ENCODE data around the gene KLHDC10. TPM values are rescaled to one million over a fixed set of nuclear protein-coding genes. Genes with fewer than 3 reads are reported as not detected.
A peak's percentile ranks its signal among the peaks of the same experiment; 100 is the strongest.
"Not testable (repeated sequence)": the region's sequence is repeated elsewhere in the genome, so short reads cannot be mapped to it uniquely, and the experiment has no call there.

Gene KLHDC10
- total and polyA plus RNA-seq, 2 of the 13 experiments (the other 11 are each of a cell fraction or from before 2014, with no cell fraction given), result 11.9 to 21.6 TPM

GRCh38 chr7:130084037-130084875 is 13.9 kb downstream of the KLHDC10 start:
- TF ChIP-seq ZNF629 (CRISPR knock-in tag; conservative IDR thresholded peaks at IDR 0.05) (no peak), CTCF (CRISPR knock-in tag; IDR thresholded peaks at IDR 0.05) (peak; percentile 42)
- intact Hi-C loops (cut with micrococcal nuclease; ENCODE audit: unreplicated experiment), result no loop called here
- Histone ChIP-seq H3K9ac (ENCODE audit: insufficient read depth, low read depth, low read length) (no peak overlapping the region), H3K27ac (ENCODE audit: extremely low read length, insufficient read depth, low read length) (no peak overlapping the region), H3K9me3 (ENCODE audit: low read length) (no peaks in the 10 kb centered on the region), H3K27me3 (ENCODE audit: control insufficient read depth in 1 of 2, insufficient read depth in 2 of 2, low read length in 2 of 2) (no peaks in the 10 kb centered on the region), H3K36me3 (replicated peaks in 1 of 2; ENCODE audit: control insufficient read depth in 1 of 2, insufficient read depth in 2 of 2, low read length in 2 of 2) (no peaks in the 10 kb centered on the region; a peak in 1 of 5 replicates), H2AFZ (ENCODE audit: low read length) (no peak overlapping the region), H3K4me1 (ENCODE audit: insufficient read depth, low read length) (peaks cover 5% of the 10 kb centered on the region; the same call in 1 of the 2 replicates), H3K4me2 (ENCODE audit: low read depth, low read length) (no peak overlapping the region), H4K20me1 (ENCODE audit: insufficient read depth, low read length) (peaks cover 3% of the 10 kb centered on the region; the same call in 1 of the 2 replicates), H3K4me3 (replicated peaks in 1 of 3; ENCODE audit: insufficient read depth in 1 of 3, low read depth in 2 of 3, low read length in 3 of 3) (no peak overlapping the region), H3K79me2 (ENCODE audit: insufficient read depth, low read length) (peaks cover 48% of the 10 kb centered on the region)
- BruUV-seq (replicated peaks), result no TSS peak
- CTCF ChIA-PET (ENCODE audit: low intra/inter-chr PET ratio, low total read pairs), result interaction anchor here (2.0 kb wide), 1 partner anchor 12 kb away, joined by 4 read pairs; no protein-coding TSS in a partner anchor
- DNase-seq (ENCODE audit: low spot score), result peak; percentile 14
- FAIRE-seq, result no peak
- in situ Hi-C loops (cut with HindIII; ENCODE audit: extremely low pct_ligation_motif_present, low pct_unique_long_range_greater_than_20kb), result no loop called here
- ATAC-seq, result peak; percentile 68
- WGBS (ENCODE audit: low lambda C conversion rate), result 93% methylated on average over 11 of the region's 11 CpGs
- POLR2A ChIA-PET, result interaction anchor here (1.5 kb wide), 1 partner anchor 14 kb away, joined by 3 read pairs; the partner anchor contains the start of gene KLHDC10

- H3K27ac ChIP-seq (ENCODE audit: extremely low read length, insufficient read depth, low read length); H4K20me1 ChIP-seq (ENCODE audit: insufficient read depth, low read length); H2AFZ ChIP-seq (ENCODE audit: low read length); DNase-seq (ENCODE audit: low spot score); H3K27me3 ChIP-seq (ENCODE audit: control insufficient read depth in 1 of 2, insufficient read depth in 2 of 2, low read length in 2 of 2); H3K4me1 ChIP-seq (ENCODE audit: insufficient read depth, low read length); CTCF ChIA-PET (ENCODE audit: low intra/inter-chr PET ratio, low total read pairs); in situ Hi-C loops (cut with HindIII; ENCODE audit: extremely low pct_ligation_motif_present, low pct_unique_long_range_greater_than_20kb); H3K4me2 ChIP-seq (ENCODE audit: low read depth, low read length); BruUV-seq (replicated peaks); H3K9ac ChIP-seq (ENCODE audit: insufficient read depth, low read depth, low read length); H3K4me3 ChIP-seq (replicated peaks in 1 of 3; ENCODE audit: insufficient read depth in 1 of 3, low read depth in 2 of 3, low read length in 3 of 3); POLR2A ChIA-PET; FAIRE-seq; intact Hi-C loops (cut with micrococcal nuclease; ENCODE audit: unreplicated experiment); ATAC-seq; H3K36me3 ChIP-seq (replicated peaks in 1 of 2; ENCODE audit: control insufficient read depth in 1 of 2, insufficient read depth in 2 of 2, low read length in 2 of 2); H3K9me3 ChIP-seq (ENCODE audit: low read length): not testable (repeated sequence)
- H3K79me2 ChIP-seq (ENCODE audit: insufficient read depth, low read length), result peaks cover 41% of the 10 kb centered on the region
- 84% methylated on average over 5 of the region's 5 CpGs for WGBS (ENCODE audit: low lambda C conversion rate)
These were observed 14.9 kb downstream of the KLHDC10 start for GRCh38 chr7:130085235-130085634.
